Measurements from ENCODE around the gene PNPLA8.
"Not testable (repeated sequence)": the region's sequence is repeated elsewhere in the genome, so short reads cannot be mapped to it uniquely, and the experiment has no call there.

- not testable (repeated sequence) for TF ChIP-seq ZNF23 (tag by site-specific recombination; IDR thresholded peaks at IDR 0.05; ENCODE audit: borderline replicate concordance); REST (tag by site-specific recombination; IDR thresholded peaks at IDR 0.05); ZNF792 (tag by site-specific recombination; IDR thresholded peaks at IDR 0.05); ZNF274 (IDR thresholded peaks at IDR 0.05; ENCODE audit: low read length); ZNF274 (tag by site-specific recombination; IDR thresholded peaks at IDR 0.05; ENCODE audit: borderline replicate concordance); ZIC2 (tag by site-specific recombination; IDR thresholded peaks at IDR 0.05); ZNF561 (tag by site-specific recombination; IDR thresholded peaks at IDR 0.05; ENCODE audit: borderline replicate concordance); OSR2 (tag by site-specific recombination; IDR thresholded peaks at IDR 0.05)
- TF ChIP-seq, protein P1, sequence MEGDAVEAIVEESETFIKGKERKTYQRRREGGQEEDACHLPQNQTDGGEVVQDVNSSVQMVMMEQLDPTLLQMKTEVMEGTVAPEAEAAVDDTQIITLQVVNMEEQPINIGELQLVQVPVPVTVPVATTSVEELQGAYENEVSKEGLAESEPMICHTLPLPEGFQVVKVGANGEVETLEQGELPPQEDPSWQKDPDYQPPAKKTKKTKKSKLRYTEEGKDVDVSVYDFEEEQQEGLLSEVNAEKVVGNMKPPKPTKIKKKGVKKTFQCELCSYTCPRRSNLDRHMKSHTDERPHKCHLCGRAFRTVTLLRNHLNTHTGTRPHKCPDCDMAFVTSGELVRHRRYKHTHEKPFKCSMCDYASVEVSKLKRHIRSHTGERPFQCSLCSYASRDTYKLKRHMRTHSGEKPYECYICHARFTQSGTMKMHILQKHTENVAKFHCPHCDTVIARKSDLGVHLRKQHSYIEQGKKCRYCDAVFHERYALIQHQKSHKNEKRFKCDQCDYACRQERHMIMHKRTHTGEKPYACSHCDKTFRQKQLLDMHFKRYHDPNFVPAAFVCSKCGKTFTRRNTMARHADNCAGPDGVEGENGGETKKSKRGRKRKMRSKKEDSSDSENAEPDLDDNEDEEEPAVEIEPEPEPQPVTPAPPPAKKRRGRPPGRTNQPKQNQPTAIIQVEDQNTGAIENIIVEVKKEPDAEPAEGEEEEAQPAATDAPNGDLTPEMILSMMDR (tag by site-specific recombination; IDR thresholded peaks at IDR 0.05) = not testable (repeated sequence)
These were observed 12.3 kb upstream of the PNPLA8 start for GRCh38 chr7:108538236-108538635.

Data from HEK293 (cell line).